Ovary (tissue), 9 donors: Measurements from ENCODE around the gene SETD6. TPM values are rescaled to one million over a fixed set of nuclear protein-coding genes. Genes with fewer than 3 reads are reported as not detected.

Experiments used
- DNase-seq, 5 donors: peaks; one replicate each; pipeline ENCODE4 v3.0.0-alpha.2; 2019 to 2020
- H3K27ac ChIP-seq, 2 donors: fragments of 200-600 bp; one replicate each; pipeline versions ENCODE4 v1.5.1 to v1.8.0; 2019 to 2022
- H3K27me3 ChIP-seq: fragments of 200-600 bp; one replicate; pipeline ENCODE4 v1.8.0; 2022
- H3K36me3 ChIP-seq: fragments of 200-600 bp; sonication (generic); one replicate; pipeline ENCODE4 v1.5.1; 2019
- H3K4me1 ChIP-seq: one replicate; pipeline ENCODE4 v1.8.1; 2013; ENCODE audit warnings: mild to moderate bottlenecking, moderate library complexity; ENCODE audit not compliant: insufficient read depth
- H3K4me3 ChIP-seq: fragments of 200-600 bp; sonication (generic); one replicate; pipeline ENCODE4 v1.5.1; 2017
- H3K9me3 ChIP-seq, 2 donors: fragments of 200-600 bp in 1 of 2; sonication (generic) in 1 of 2; one replicate each; pipeline versions ENCODE4 v1.5.1 to v1.8.1; 2013 to 2019; ENCODE audit warnings: mild to moderate bottlenecking in 1 of 2, moderate library complexity in 1 of 2
- CTCF ChIP-seq, 3 donors: fragments of 450-650 bp in 2 of 3; fragments of 200-600 bp in 1 of 3; IDR thresholded peaks; one replicate each; pipeline versions ENCODE4 v1.5.1 to v1.8.0; 2016 to 2022; ENCODE audit warnings: antibody characterized with exemption in 3 of 3, mild to moderate bottlenecking in 1 of 3
- EP300 ChIP-seq: sonication (generic); formaldehyde crosslinking; IDR thresholded peaks from one replicate; pipeline ENCODE4 v1.6.1; 2017; ENCODE audit warnings: antibody characterized with exemption
- POLR2A ChIP-seq: fragments of 450-650 bp; IDR thresholded peaks from one replicate; pipeline ENCODE4 v1.6.1; 2017; ENCODE audit warnings: antibody characterized with exemption, mild to moderate bottlenecking, moderate library complexity
- WGBS, 3 donors: extraction: QIAGEN DNeasy Blood & Tissue Kit in 1 of 3; methylation state at CpG; one replicate each; pipeline versions ENCODE4 v1.1.5 to v1.1.7; 2013 to 2017; 5-methylcytosine and 5-hydroxymethylcytosine counted together
- intact Hi-C, 4 donors: fragments of 100-400 bp; cut with DNase I; formaldehyde crosslinking; loops; one replicate each; pipeline versions ENCODE4 v1.11.0 to v1.15.1; 2022 to 2023
- polyA plus RNA-seq, 2 donors: library from polyadenylated mRNA; stranded (reverse); fragments of 200-250 nt in 1 of 2; fragments of 350-450 nt in 1 of 2; fragmentation: Illumina TruSeq in 1 of 2; extraction: RNeasy Lipid Tissue Mini Kit (QIAGEN cat#74804) in 1 of 2; gene quantifications; one replicate each; pipeline ENCODE4 v1.2.3, GENCODE V29; 2013 to 2014
- total RNA-seq, 7 donors: library from RNA; depleted of rRNA in 2 of 7; stranded (reverse); fragments of >200 nt in 2 of 7; fragmentation: NEBNext Ultra II Directional in 3 of 7; extraction: Animal tissue kit (Norgen Biotek cat#: 25700) in 3 of 7; gene quantifications; one replicate each; pipeline versions ENCODE4 v1.1.0 to v1.2.4, GENCODE V29; 2016 to 2023
- donor health status: DM: no; HTN: no; CAD: no; lungs with moderate emphysema.
- donor health status: DM: no; HTN: no; CAD: no.
- donor health status: Bipolar disorder and iron deficiency.
- donor health status: DM: yes; HTN: yes; CAD: no.
- donor health status: DM: no; HTN: no; CAD: no.
- donor health status: DM: yes; HTN: yes; CAD: no.

SETD6 gene
- total and polyA plus RNA-seq, 9 donors: 12.5 to 28.4 (median 18.9) TPM

- H3K27me3 ChIP-seq: no peaks in the 10 kb centered on the region
- TF ChIP-seq CTCF (IDR thresholded peaks at IDR 0.05) (no peak), POLR2A (no peak), EP300 (no peak)
- peaks cover 3% of the 10 kb centered on the region for H3K4me1 ChIP-seq
- 13 to 19% (median 14%) methylated on average over 49 to 66 of the region's 66 CpGs for WGBS, 3 donors
- H3K27ac ChIP-seq: peak overlapping the region; percentile 34 to 67
- no peaks in the 10 kb centered on the region for H3K36me3 ChIP-seq
- DNase-seq: peak in 3 of 5 donors; percentile 46 to 63 (median 53)
- peak overlapping the region; percentile 89 for H3K4me3 ChIP-seq
- intact Hi-C loops: loop anchor here in 2 of 4 donors (10.0 kb wide), 2 partner anchors 109 to 119 kb away; partner anchors contain the start of gene CNOT1 (in 1 of the 2)
- no peaks in the 10 kb centered on the region for H3K9me3 ChIP-seq
Measured at GRCh38 chr16:58515871-58516767, 802 bp downstream of the SETD6 start.

GRCh38 chr16:58516768-58517107 lies 1.4 kb downstream of the SETD6 start:
- no peaks in the 10 kb centered on the region for H3K9me3 ChIP-seq
- H3K36me3 ChIP-seq: no peaks in the 10 kb centered on the region
- DNase-seq: no peak
- WGBS, 3 donors: 79 to 89% (median 82%) methylated on average over 4 of the region's 4 CpGs
- H3K27ac ChIP-seq: no peak overlapping the region
- no peaks in the 10 kb centered on the region for H3K27me3 ChIP-seq
- no peak for TF ChIP-seq EP300
- TF ChIP-seq POLR2A: no peak
- no peak for TF ChIP-seq CTCF (IDR thresholded peaks at IDR 0.05)
- no peak overlapping the region for H3K4me3 ChIP-seq
- peaks cover 3% of the 10 kb centered on the region for H3K4me1 ChIP-seq
- intact Hi-C loops: loop anchor here in 2 of 4 donors (10.0 kb wide), 2 partner anchors 108 to 118 kb away; partner anchors contain the start of gene CNOT1 (in 1 of the 2)

- TF ChIP-seq EP300: no peak
- TF ChIP-seq POLR2A: no peak
- no peak for TF ChIP-seq CTCF (IDR thresholded peaks at IDR 0.05)
- no peaks in the 10 kb centered on the region for H3K36me3 ChIP-seq
- no peak for DNase-seq
- intact Hi-C loops: loop anchor here in 2 of 4 donors (10.0 kb wide), 2 partner anchors 106 to 116 kb away; partner anchors contain the start of gene CNOT1 (in 1 of the 2)
- H3K4me3 ChIP-seq: no peak overlapping the region
- H3K27ac ChIP-seq: no peak overlapping the region
- H3K4me1 ChIP-seq: peaks cover 3% of the 10 kb centered on the region
- WGBS, 3 donors: 58 to 66% (median 62%) methylated on average over 8 of the region's 8 CpGs
- no peaks in the 10 kb centered on the region for H3K9me3 ChIP-seq
- no peaks in the 10 kb centered on the region for H3K27me3 ChIP-seq
Measured at GRCh38 chr16:58518083-58518979, 3.0 kb downstream of the SETD6 start.

GRCh38 chr16:58518980-58519368 lies 3.7 kb downstream of the SETD6 start:
- 50 to 79% (median 61%) methylated on average over 1 of the region's 1 CpG for WGBS, 3 donors
- H3K36me3 ChIP-seq: no peaks in the 10 kb centered on the region

More at GRCh38 chr16:58518980-58519368, 3.7 kb downstream of the SETD6 start:
- intact Hi-C loops: loop anchor here in 2 of 4 donors (10.0 kb wide), 2 partner anchors 106 to 116 kb away; partner anchors contain the start of gene CNOT1 (in 1 of the 2)
- TF ChIP-seq EP300 (no peak), POLR2A (no peak), CTCF (IDR thresholded peaks at IDR 0.05) (no peak)
- no peak overlapping the region for H3K4me3 ChIP-seq
- peaks cover 3% of the 10 kb centered on the region for H3K4me1 ChIP-seq
- H3K27me3 ChIP-seq: no peaks in the 10 kb centered on the region
- no peak for DNase-seq
- H3K9me3 ChIP-seq: no peaks in the 10 kb centered on the region
- H3K27ac ChIP-seq: no peak overlapping the region
